Activated T-helper 17 cell treated with anti-CD3 and anti-CD28 coated beads, Interleukin-2, amount 50 U/mL, for 72 hours (primary cell): ENCODE measurements around the gene SYT6. TPM values are rescaled to one million over a fixed set of nuclear protein-coding genes. Genes with fewer than 3 reads are reported as not detected.

Experiments used
- ATAC-seq: fragments of 150-1000 bp; cut with Tn5 transposase; replicated peaks from 2 replicates; pipeline ENCODE4 v1.10.0; 2021; ENCODE audit warnings: mild to moderate bottlenecking, moderate library complexity
- H3K27ac Mint-ChIP-seq: one replicate; pipeline ENCODE4 v1.8.0; 2022; ENCODE audit warnings: mixed read lengths
- H3K27me3 Mint-ChIP-seq: one replicate; pipeline ENCODE4 v1.8.0; 2022; ENCODE audit warnings: mixed read lengths
- H3K36me3 Mint-ChIP-seq: one replicate; pipeline ENCODE4 v1.8.0; 2022; ENCODE audit warnings: low read depth, mild to moderate bottlenecking, mixed read lengths
- H3K4me1 Mint-ChIP-seq: one replicate; pipeline ENCODE4 v1.8.0; 2022; ENCODE audit warnings: mixed read lengths
- H3K4me3 Mint-ChIP-seq: one replicate; pipeline ENCODE4 v1.8.0; 2022; ENCODE audit warnings: mild to moderate bottlenecking, mixed read lengths
- H3K9me3 Mint-ChIP-seq: one replicate; pipeline ENCODE4 v1.8.0; 2022; ENCODE audit warnings: mixed read lengths
- total RNA-seq, 2 donors: library from RNA; stranded (reverse); gene quantifications; one replicate each; pipeline ENCODE4 v1.2.3, GENCODE V29; 2022

SYT6 gene
- total RNA-seq, 2 donors from 2014 or later, result not detected

DNA sequence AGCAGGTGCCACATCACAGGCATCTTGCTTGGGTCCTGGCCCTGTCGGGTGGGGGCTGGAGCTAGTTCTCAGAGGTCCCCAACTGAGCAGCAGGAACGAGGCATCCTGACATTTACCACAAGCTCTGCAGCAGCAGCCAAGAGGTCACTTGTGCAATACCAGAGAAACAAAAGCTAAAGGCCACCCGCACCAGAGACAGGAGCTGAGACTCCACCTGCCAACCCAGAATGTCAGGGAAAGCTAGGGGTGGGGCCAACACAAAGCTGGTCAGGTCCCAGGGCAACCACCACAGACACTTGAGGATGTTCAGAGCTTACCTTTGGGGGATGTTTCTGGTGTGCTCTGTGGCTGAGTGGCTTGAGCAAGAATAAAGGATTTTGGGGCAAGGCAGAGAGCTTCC lies 13.6 kb upstream of the SYT6 start:
- no peaks in the 10 kb centered on the region for H3K36me3 Mint-ChIP-seq
- no peaks in the 10 kb centered on the region for H3K4me1 Mint-ChIP-seq
- no peak overlapping the region for H3K4me3 Mint-ChIP-seq
- ATAC-seq, result no peak
- H3K9me3 Mint-ChIP-seq, result no peaks in the 10 kb centered on the region
- no peaks in the 10 kb centered on the region for H3K27me3 Mint-ChIP-seq
- no peak overlapping the region for H3K27ac Mint-ChIP-seq

DNA sequence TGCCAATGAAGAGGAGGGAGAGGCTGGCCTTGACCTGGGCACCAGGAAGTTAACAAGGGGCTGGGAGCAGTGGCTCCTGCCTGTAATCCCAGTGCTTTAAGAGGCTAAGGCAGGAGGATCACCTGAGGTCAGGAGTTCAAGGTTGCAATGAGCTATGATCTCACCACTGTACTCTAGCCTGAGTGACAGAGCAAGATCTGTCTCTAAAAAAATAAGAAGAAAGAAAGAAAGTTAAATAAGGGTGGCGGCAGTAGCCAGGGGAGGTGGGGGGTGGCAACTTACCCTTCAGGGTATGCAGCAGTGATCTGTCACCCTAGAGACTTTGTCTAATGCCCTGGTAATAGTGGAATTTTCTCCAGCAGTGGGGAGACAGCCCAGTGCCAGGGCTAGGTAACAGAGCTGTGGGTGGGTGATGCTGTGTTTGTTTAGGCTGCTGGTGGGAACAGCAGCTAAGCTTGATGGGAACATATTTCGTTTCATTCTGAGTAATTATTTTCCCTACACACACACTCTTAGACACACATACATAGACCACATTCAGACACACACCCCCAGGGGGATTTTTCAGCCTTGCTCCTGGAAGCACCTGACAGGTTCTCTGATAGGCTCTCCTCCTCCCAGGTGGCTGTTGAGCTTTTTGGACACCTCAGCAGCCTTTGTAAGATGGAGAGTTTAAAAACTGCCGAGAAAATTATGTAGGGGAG lies 11.3 kb upstream of the SYT6 start:
- peak; percentile 84 for ATAC-seq
- no peaks in the 10 kb centered on the region for H3K36me3 Mint-ChIP-seq
- no peak overlapping the region for H3K27ac Mint-ChIP-seq
- H3K4me1 Mint-ChIP-seq, result no peaks in the 10 kb centered on the region
- H3K4me3 Mint-ChIP-seq, result no peak overlapping the region
- H3K27me3 Mint-ChIP-seq, result peaks cover 14% of the 10 kb centered on the region
- H3K9me3 Mint-ChIP-seq, result no peaks in the 10 kb centered on the region

DNA sequence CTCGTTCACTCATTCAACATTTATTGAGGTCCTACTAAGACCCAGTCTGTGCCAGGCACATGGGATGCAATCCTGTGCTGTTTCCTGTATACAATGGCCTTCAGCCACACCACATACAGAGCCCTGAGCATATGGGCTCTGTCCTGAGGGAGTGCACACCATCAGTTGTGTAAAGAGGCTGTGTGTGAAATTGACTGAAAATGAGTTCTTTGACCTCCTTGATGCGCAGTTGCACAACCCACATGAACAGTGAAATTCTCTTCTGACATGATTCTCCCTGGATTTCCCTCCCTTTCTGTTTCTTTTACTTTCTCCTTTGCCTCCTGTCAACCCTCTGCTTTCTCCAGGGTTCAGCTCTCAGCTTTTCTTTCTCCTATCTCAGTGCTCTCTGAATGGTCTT lies 6.3 kb upstream of the SYT6 start:
- no peaks in the 10 kb centered on the region for H3K9me3 Mint-ChIP-seq
- H3K27ac Mint-ChIP-seq, result no peak overlapping the region
- H3K27me3 Mint-ChIP-seq, result peaks cover 41% of the 10 kb centered on the region
- H3K36me3 Mint-ChIP-seq, result no peaks in the 10 kb centered on the region
- H3K4me3 Mint-ChIP-seq, result no peak overlapping the region
- no peak for ATAC-seq
- no peaks in the 10 kb centered on the region for H3K4me1 Mint-ChIP-seq

DNA sequence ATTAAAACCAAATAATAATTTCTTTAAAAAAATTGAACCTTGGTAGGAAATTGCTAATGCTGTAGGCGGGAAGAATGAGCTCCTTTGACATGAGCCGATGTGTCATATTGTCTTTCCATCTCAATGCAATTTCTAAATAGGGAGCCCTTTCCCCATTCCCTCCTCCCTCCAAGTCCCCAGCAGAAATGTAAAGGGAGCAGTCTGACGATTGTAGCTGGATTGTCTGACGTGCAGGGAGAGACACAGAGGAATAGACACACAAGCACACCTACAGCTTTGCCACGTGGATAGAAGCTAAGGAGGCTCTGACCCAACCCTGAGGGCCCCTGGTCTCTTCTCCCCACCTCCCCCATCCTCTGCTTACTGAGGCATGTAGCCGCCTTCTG lies 3.6 kb upstream of the SYT6 start:
- H3K36me3 Mint-ChIP-seq, result no peaks in the 10 kb centered on the region
- peaks cover 52% of the 10 kb centered on the region for H3K27me3 Mint-ChIP-seq
- peaks cover 7% of the 10 kb centered on the region for H3K4me1 Mint-ChIP-seq
- no peak overlapping the region for H3K4me3 Mint-ChIP-seq
- no peak overlapping the region for H3K27ac Mint-ChIP-seq
- no peaks in the 10 kb centered on the region for H3K9me3 Mint-ChIP-seq
- no peak for ATAC-seq

DNA sequence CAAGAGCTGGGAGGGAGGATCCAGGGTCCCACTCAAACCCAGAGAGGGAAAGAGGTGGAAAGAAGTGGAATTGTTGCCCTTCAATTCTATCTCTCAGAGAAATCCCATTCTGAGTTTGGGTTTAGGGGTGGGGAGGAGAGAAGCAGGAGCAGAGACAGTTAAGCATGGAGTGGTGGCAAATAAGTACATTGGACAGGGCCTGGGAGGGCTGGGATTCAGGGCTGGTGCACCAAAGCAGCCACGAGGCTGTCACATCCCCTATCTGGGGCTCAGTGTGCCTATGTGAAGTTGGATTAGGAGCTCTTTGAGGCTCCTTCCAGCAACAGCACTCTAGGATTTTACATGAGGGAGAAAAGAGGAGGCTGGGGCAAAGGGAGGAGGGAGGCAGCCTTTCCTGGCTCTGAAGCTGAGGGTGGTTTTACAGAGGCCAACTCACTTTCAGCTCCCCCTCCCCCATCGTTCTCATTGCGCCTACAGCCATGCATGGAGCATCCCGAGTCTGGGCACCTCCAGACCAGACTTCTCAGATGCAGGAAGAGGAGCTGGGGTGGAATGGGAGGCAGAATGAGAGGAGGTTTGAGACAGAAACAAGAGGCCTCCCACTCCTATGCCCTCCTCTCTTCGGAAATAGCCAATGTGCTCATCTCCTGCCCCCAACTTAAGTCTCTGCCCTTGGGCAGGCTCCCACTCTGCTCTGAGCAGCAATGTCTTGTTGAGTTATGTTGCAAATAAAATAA lies 3.0 kb upstream of the SYT6 start:
- Mint-ChIP-seq H3K27me3 (peaks cover 52% of the 10 kb centered on the region), H3K9me3 (no peaks in the 10 kb centered on the region), H3K4me1 (peaks cover 7% of the 10 kb centered on the region), H3K36me3 (no peaks in the 10 kb centered on the region), H3K4me3 (no peak overlapping the region), H3K27ac (no peak overlapping the region)
- ATAC-seq, result no peak

DNA sequence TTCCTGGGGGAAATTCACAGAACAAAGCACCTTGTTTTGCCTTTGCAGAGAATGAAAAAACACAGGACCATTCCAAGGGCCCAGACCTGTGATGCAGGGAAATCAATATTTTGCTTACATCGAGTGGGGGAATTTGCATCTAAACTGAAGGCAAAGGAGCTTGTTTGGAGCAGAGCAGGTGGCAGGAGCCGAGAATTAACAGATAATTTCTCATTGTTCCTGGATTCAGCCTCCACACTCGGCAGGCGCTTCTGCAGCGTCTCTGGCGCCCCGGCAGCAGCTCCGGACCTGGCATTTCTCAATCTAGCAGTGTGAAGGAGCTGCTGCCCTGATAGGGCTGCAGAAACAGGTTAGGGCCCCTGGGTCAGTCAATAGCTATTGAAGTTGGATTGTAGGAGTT lies 2.0 kb upstream of the SYT6 start:
- Mint-ChIP-seq H3K36me3 (no peaks in the 10 kb centered on the region), H3K27ac (no peak overlapping the region), H3K9me3 (no peaks in the 10 kb centered on the region), H3K4me1 (peaks cover 7% of the 10 kb centered on the region), H3K27me3 (peaks cover 55% of the 10 kb centered on the region), H3K4me3 (no peak overlapping the region)
- no peak for ATAC-seq

DNA sequence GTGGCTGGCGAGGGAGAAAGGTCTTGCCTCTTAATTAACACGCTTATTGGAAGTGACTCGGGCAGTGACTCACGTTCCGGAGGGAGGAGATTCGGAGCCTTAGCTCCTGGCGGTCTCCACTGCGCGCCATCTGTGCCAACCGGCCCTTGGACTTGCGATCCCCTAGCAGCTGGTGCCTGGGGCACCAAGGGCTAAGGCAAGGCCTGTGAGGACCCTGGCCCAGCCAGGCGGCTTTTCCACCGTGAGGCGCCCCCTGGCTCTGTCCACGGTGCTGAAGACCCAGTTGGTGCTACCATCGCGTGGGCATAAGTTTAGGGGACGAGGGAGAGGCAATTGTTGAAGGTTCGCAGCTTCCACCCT lies 1.3 kb upstream of the SYT6 start:
- Mint-ChIP-seq H3K4me3 (peak overlapping the region; percentile 58), H3K27ac (no peak overlapping the region), H3K4me1 (peaks cover 7% of the 10 kb centered on the region), H3K27me3 (peaks cover 55% of the 10 kb centered on the region), H3K36me3 (no peaks in the 10 kb centered on the region), H3K9me3 (no peaks in the 10 kb centered on the region)
- ATAC-seq, result peak; percentile 44

DNA sequence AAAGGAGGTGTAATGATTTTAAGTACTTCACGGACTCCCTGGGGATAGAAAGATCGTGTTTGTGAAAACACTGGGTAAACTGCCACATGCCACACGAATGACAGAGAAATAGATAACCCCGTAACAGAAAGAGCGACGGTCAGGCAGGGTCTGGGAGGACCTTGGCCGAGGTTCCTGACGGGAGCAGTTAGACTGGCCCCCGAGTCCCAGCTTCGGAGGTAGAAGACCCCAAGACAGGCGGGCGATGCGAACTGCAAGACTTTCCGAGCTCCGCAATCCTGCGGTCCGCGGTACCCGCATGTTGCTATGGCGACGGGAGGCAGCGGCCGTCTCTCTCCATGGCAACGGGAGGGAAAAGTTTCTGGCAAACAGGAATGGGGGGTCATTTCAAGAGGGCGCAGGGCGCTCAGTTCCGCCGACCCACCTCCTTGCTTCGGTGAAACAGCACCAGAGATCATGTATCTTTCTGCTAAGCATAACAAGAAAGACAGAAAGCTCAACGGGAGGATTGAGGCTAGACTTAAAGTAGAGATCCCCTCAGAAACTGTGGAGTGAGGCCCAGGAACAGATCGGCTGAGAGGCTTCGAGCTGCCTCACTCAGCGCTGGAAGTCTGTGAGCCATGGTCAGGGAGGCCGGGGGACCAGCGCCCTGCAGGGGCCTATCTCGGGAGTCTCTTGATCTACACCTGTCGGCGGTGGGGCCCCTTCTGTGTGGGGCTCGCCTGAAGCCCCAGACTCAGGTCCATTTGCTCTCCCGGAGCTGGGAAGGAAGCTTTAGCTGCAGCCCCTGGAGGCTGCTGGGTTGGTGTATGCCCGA lies 685 bp upstream of the SYT6 start:
- no peaks in the 10 kb centered on the region for H3K9me3 Mint-ChIP-seq
- ATAC-seq, result no peak
- H3K27me3 Mint-ChIP-seq, result peaks cover 57% of the 10 kb centered on the region
- H3K36me3 Mint-ChIP-seq, result no peaks in the 10 kb centered on the region
- H3K4me1 Mint-ChIP-seq, result peaks cover 7% of the 10 kb centered on the region
- peak overlapping the region; percentile 58 for H3K4me3 Mint-ChIP-seq
- no peak overlapping the region for H3K27ac Mint-ChIP-seq

DNA sequence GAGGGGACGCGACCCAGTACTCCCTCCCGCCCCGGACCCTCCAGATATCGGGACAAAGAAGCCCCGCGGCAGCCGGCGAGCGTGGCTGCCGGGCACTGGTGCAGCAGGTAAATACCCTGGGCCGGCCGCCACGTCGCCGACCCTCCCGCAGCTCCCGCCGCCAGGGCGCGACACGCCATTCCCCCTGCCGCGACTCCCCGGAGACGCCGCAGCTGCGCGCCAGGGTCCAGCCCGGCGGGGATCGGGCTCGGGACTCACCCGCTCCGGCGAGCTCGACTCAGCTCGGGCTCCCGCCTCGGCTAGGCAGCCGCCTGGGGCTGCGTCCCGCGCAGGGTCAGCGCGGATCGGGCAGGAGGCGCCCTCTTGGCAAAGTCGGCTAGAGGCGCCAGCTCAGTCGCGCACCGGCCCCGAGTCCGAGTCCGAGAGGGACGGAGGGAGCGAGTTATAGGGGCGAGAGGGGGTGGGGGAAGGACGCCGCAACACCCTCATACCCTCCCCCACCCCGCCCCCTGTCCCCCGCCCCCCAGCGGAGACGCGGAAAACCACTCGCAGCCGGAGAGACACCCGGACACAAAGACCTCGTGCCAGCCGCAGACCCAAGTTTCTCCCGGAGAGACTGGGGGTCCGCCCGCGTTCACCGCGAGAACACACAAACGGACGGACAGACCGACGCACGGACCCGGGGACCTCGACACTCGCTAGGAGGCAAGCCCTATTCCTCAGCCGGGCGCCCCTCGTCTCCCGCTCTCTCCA lies 985 bp downstream of the SYT6 start:
- Mint-ChIP-seq H3K36me3 (no peaks in the 10 kb centered on the region), H3K27me3 (peaks cover 66% of the 10 kb centered on the region), H3K27ac (no peak overlapping the region), H3K4me1 (peaks cover 7% of the 10 kb centered on the region), H3K9me3 (no peaks in the 10 kb centered on the region), H3K4me3 (peak overlapping the region; percentile 55)
- peak; percentile 16 for ATAC-seq

DNA sequence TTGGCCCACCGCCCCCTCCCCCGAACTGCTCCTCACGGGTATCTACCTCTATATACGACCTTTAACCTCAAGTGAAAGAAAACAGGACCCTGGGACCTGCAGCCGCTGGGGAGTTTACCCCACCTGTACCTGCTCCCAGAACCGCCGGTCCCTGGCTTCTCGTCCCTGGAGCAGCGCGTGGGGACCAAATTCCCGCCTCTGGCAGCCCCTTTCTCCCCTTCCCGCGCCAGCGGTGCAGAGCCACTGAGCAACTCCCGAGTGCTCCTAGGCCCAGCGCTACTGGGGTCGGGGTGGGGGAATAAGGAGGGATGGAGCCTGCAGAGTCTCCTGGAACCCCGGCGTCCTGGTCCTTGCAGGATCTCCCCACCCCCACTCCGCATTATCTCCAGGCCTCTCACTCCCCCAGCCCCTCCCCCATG lies 1.6 kb downstream of the SYT6 start:
- Mint-ChIP-seq H3K36me3 (no peaks in the 10 kb centered on the region), H3K27ac (no peak overlapping the region), H3K9me3 (no peaks in the 10 kb centered on the region)

DNA sequence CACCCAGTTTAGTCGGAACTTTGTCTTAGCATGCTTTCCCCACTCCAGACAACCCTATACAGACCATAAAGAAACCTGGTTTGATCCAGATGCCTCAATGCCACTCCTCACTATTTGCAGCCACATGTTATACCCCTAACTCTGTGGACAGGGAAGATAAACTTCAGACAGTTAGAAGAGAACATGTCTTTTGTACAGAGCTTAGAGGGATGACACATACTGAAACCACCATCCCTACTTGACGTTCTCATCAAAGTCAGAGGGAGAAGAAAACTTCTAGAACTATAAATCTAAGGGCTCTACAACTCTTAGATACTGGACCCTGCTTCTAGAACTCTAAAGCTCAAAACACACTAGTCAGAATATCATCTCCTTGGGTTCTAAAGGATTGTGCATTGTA lies 3.7 kb downstream of the SYT6 start:
- H3K27ac Mint-ChIP-seq, result no peak overlapping the region
- ATAC-seq, result peak; percentile 26
- H3K4me3 Mint-ChIP-seq, result no peak overlapping the region
- H3K4me1 Mint-ChIP-seq, result peaks cover 7% of the 10 kb centered on the region
- no peaks in the 10 kb centered on the region for H3K36me3 Mint-ChIP-seq
- H3K27me3 Mint-ChIP-seq, result peaks cover 53% of the 10 kb centered on the region
- no peaks in the 10 kb centered on the region for H3K9me3 Mint-ChIP-seq

More for the DNA sequence above, 1.6 kb downstream of the SYT6 start:
- no peak for ATAC-seq
- H3K27me3 Mint-ChIP-seq, result peaks cover 66% of the 10 kb centered on the region
- H3K4me3 Mint-ChIP-seq, result no peak overlapping the region
- H3K4me1 Mint-ChIP-seq, result peaks cover 7% of the 10 kb centered on the region

DNA sequence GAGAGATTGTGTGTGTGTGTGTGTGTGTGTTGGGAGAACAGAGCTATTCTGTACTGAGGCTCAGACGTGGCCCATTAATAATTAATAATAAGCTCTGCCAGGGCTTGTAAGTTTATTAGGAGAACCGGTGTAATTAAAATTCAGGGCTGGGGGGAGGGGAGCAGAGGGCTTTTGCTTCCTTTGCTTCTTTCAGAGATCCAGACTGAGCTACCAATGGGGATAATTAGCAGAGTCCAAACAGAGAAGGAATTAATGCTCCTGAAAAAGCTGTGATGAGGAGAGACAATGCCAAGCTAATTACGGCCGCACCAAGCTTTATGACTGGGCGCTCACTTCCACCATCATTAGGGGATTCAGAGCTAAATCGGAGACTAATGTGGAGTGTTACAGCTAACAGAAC lies 4.5 kb downstream of the SYT6 start:
- no peak overlapping the region for H3K4me3 Mint-ChIP-seq
- H3K27ac Mint-ChIP-seq, result no peak overlapping the region
- H3K9me3 Mint-ChIP-seq, result no peaks in the 10 kb centered on the region
- H3K36me3 Mint-ChIP-seq, result no peaks in the 10 kb centered on the region
- no peak for ATAC-seq
- H3K27me3 Mint-ChIP-seq, result peaks cover 46% of the 10 kb centered on the region
- peaks cover 4% of the 10 kb centered on the region for H3K4me1 Mint-ChIP-seq

DNA sequence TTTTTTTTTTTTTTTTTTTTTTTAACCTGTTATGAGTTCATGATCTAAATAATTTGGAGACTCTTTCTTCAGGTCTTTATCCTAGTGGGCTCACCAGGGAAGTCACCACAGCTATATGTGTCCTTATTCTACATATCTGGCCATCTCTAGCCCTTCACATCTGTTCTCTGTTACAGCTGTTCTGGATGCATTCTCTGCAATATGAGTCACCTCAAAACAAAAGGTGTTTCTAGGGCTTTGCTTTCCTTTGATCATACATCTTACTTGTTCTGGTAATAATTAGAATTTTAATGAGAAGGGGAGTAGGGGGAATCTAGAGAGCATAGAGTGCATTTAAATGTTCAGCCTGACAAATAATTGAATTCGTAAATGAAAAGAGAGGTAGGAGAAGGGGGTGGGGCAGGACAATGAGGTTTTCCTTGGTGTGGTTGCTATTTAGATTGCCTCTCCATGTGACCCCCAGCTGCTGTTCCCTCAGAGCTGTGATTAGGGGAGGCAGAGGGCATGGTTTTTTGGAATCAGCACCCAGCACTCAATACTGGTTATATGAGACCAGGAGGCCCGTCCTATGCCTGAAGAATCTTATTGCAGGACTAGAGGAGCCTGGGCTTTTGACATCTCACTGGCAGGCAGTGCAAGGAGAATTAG lies 8.0 kb downstream of the SYT6 start:
- no peaks in the 10 kb centered on the region for H3K36me3 Mint-ChIP-seq
- no peak overlapping the region for H3K27ac Mint-ChIP-seq
- ATAC-seq, result no peak
- H3K4me1 Mint-ChIP-seq, result no peaks in the 10 kb centered on the region
- no peak overlapping the region for H3K4me3 Mint-ChIP-seq
- no peaks in the 10 kb centered on the region for H3K9me3 Mint-ChIP-seq
- peaks cover 32% of the 10 kb centered on the region for H3K27me3 Mint-ChIP-seq

DNA sequence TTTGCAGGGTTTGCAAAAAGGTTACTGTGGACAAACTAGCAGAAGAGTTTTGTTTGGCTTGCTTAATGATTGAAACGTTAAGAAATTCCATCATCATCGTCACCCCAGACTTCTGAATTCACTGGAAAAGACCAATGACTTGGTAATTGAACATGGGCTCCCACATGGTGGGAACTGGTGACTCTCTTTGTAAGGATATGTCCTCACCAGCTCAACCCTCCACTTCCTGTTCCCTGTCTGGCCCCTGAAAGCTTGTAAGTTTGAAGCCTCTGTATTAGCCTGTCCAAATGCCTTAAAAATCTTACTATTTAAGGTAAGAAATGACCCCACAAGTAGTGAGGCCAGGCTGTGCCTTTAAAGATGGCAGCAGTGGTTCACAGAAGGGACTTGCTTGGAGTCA lies 9.7 kb downstream of the SYT6 start:
- H3K27me3 Mint-ChIP-seq, result peaks cover 18% of the 10 kb centered on the region
- no peak overlapping the region for H3K4me3 Mint-ChIP-seq
- no peak for ATAC-seq
- no peaks in the 10 kb centered on the region for H3K36me3 Mint-ChIP-seq
- H3K27ac Mint-ChIP-seq, result no peak overlapping the region
- no peaks in the 10 kb centered on the region for H3K4me1 Mint-ChIP-seq
- H3K9me3 Mint-ChIP-seq, result no peaks in the 10 kb centered on the region
